Activated CD4-positive, alpha-beta memory T cell treated with anti-CD3 and anti-CD28 coated beads, Interleukin-2, amount 10 ng/mL, durations not matched to agents 7 days and 5 days (primary cell): ENCODE measurements around the gene RANBP3. TPM values are rescaled to one million over a fixed set of nuclear protein-coding genes. Genes with fewer than 3 reads are reported as not detected.

Source experiments
- CTCF ChIA-PET: fragments of 350-600 bp; sonication (Branson Sonifier 250); formaldehyde crosslinking; loops from one replicate; lab custom pipeline; 2021; ENCODE audit warnings: antibody characterized with exemption, inconsistent platforms; lab: Charles Lee
- POLR2A ChIA-PET: fragments of 350-600 bp; sonication (Branson Sonifier 250); formaldehyde crosslinking; loops from one replicate; lab custom pipeline; 2021; ENCODE audit warnings: antibody characterized with exemption; lab: Charles Lee
- DNase-seq: peaks from one replicate; pipeline ENCODE4 v3.0.0-alpha.2; 2020
- H3K27ac Mint-ChIP-seq: one replicate; pipeline ENCODE4 v1.8.0; 2021; ENCODE audit warnings: mild to moderate bottlenecking, mixed read lengths
- H3K27me3 Mint-ChIP-seq: one replicate; pipeline ENCODE4 v1.8.0; 2021; ENCODE audit warnings: mixed read lengths
- H3K36me3 Mint-ChIP-seq: one replicate; pipeline ENCODE4 v1.8.0; 2021; ENCODE audit warnings: low read depth, mixed read lengths
- H3K4me1 Mint-ChIP-seq: one replicate; pipeline ENCODE4 v1.8.0; 2021; ENCODE audit warnings: mixed read lengths
- H3K4me3 Mint-ChIP-seq: one replicate; pipeline ENCODE4 v1.8.0; 2021; ENCODE audit warnings: mild to moderate bottlenecking, mixed read lengths
- H3K9me3 Mint-ChIP-seq: one replicate; pipeline ENCODE4 v1.8.0; 2021; ENCODE audit warnings: mixed read lengths
- total RNA-seq, 2 experiments: library from RNA; stranded (reverse); gene quantifications; one replicate each; pipeline ENCODE4 v1.2.3, GENCODE V29; 2021

RANBP3 gene
- total RNA-seq, 2 experiments from 2014 or later = 78.1 to 85.1 TPM

DNA sequence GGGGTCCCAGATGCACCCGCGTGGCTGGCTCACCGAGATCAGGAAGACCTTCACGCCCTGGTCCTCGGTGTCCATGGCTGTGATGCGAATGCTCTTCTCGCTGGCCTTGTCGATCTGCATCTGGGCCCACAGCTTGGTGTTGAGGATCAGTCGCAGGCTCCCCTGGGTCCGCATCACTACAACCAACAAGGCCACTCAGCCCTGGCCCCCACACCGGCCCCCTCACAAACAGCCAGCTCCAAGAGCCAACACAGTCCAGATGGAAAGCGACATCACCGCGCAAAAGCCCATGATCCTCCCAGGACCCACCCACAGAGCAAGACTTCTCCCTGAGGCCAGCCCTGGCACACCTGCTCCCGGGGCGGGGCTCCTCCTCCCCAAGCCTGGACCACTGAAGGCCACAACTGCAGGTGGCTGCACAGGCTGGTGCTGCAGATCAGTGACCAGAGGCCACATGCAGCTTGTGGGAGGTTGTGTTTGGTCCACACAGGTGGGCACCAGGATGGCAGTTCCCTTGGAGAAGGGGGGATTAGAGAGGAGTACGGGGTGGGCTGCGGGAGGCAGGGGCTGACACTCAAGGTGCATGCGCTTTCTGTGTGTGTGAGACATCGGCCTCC, 59.4 kb downstream of the RANBP3 start:
- Mint-ChIP-seq H3K27ac (no peak overlapping the region), H3K4me1 (no peaks in the 10 kb centered on the region), H3K4me3 (no peak overlapping the region), H3K27me3 (no peaks in the 10 kb centered on the region), H3K36me3 (peaks cover 22% of the 10 kb centered on the region), H3K9me3 (no peaks in the 10 kb centered on the region)
- ChIA-PET CTCF (no interaction called here), POLR2A (no interaction called here)
- DNase-seq = no peak

DNA sequence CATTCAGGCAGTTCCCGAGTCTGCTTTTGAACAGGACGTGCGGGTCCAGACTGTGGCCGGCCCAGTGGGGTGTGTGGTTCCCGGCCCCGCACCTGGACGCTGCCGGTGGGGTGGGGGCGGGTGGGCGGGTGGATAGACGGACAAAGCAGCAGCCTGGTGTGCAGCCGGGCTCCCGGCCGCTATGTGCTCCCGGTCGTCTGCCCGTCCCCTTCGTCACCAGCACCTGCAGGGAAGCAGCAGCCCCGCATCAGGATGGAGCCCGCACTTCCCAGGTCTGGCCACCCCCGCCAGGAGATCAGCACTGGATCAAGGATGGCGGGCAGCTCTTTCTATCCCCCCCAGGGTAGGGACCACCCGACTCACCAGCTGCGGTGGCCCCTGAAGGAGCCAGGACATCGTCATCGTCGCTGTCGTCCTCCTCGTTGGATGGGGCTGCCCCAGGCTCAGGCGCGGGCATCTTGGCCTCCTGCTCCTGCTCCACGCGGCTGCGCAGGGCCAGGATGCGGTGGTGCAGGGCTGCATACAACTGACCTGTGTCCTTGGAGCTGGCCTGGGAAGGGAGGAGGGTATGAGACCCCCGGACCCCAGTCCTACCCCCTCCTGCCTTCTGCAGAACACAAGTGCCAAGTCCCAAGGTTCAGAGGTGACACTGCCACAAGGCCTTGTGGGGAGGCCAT, 60.4 kb downstream of the RANBP3 start:
- H3K4me3 Mint-ChIP-seq = no peak overlapping the region
- H3K4me1 Mint-ChIP-seq = no peaks in the 10 kb centered on the region
- CTCF ChIA-PET = no interaction called here
- no peak for DNase-seq
- no peaks in the 10 kb centered on the region for H3K27me3 Mint-ChIP-seq
- POLR2A ChIA-PET = no interaction called here
- no peaks in the 10 kb centered on the region for H3K9me3 Mint-ChIP-seq
- peaks cover 14% of the 10 kb centered on the region for H3K36me3 Mint-ChIP-seq
- no peak overlapping the region for H3K27ac Mint-ChIP-seq

DNA sequence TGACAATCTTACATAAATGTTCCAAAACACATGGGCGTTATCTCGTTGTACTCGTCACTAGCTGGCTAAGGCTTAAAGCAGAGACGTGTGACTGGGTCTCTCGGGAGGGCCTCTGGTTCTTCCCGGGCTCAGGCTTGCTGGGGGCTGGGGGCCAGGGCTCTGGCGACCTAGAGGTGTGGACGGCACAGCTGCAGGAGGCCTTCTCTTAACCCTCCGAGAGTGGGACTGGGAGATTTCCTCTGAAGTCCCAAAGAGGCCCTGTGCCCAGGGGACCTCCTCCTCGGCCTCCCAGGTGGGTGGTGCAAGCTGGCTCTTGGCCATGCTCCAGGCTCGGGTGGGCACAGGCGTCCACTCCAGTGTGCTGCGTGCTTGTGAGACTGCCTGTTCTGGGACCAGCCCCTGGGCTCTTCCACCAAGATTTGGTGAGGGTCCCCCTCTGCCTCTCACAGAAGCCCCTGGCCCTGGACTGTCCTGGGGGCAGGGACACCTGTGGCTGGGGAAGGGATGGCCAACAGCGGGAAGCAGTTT, 61.7 kb downstream of the RANBP3 start:
- Mint-ChIP-seq H3K27me3 (no peaks in the 10 kb centered on the region), H3K4me3 (no peak overlapping the region), H3K9me3 (no peaks in the 10 kb centered on the region), H3K4me1 (no peaks in the 10 kb centered on the region), H3K36me3 (peaks cover 10% of the 10 kb centered on the region), H3K27ac (no peak overlapping the region)
- no peak for DNase-seq
- ChIA-PET CTCF (no interaction called here), POLR2A (no interaction called here)

DNA sequence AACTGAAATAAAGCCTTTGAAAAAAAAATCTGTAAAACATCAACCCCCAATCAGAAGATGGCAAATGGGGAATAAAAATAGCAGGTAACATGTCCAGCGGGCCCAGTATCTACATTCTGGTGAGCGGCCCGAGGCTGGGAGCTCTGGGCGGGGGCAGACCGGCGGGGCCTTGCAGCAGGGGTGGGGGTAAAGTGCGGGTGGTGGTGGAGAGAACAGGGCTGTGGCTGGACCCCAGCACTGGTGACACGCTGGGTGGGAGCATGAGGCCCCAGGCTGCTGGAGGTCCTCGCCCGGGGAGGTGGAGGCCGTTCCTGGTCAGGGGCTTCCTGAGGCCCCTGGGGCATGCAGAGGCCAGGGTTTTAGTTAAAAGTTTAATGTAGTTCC, 62.2 kb downstream of the RANBP3 start:
- no peak overlapping the region for H3K27ac Mint-ChIP-seq
- CTCF ChIA-PET = no interaction called here
- POLR2A ChIA-PET = no interaction called here

DNA sequence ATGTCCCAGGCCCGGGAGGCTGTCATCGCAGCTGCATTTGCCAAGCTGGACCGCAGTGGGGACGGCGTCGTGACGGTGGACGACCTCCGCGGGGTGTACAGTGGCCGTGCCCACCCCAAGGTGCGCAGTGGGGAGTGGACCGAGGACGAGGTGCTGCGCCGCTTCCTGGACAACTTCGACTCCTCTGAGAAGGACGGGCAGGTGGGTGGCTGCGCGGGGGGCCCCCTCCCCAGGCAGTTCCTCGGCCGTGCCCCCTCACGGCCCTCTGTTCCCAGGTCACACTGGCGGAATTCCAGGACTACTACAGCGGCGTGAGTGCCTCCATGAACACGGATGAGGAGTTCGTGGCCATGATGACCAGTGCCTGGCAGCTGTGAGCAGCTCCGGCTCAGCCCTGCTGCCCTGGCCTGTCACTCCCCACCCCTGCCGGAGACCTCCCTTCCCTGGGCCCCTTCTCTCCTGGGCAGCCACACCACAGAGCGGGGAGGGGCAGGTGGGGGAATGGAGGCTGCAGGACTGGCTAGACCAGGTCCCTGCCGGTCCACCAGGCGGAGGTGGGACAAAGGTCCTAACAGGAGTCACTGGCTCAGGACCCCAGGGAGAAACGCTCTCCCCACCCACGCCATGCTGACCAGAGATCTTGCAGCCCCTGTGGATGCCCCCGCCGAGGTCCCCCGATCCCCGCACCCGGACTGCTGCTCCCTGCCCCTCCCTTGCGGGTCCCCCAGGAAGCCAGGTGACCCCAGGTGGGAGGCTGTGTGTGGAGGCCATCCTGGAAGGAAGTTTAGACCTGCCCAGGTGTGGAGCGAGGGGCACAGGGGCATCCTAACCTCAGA, 62.8 kb downstream of the RANBP3 start:
- Mint-ChIP-seq H3K9me3 (no peaks in the 10 kb centered on the region), H3K36me3 (peaks cover 10% of the 10 kb centered on the region), H3K27me3 (no peaks in the 10 kb centered on the region), H3K4me3 (no peak overlapping the region), H3K4me1 (no peaks in the 10 kb centered on the region), H3K27ac (no peak overlapping the region)
- ChIA-PET POLR2A (no interaction called here), CTCF (no interaction called here)
- no peak for DNase-seq

More for the DNA sequence above, 62.2 kb downstream of the RANBP3 start:
- Mint-ChIP-seq H3K4me1 (no peaks in the 10 kb centered on the region), H3K4me3 (no peak overlapping the region), H3K27me3 (no peaks in the 10 kb centered on the region), H3K9me3 (no peaks in the 10 kb centered on the region), H3K36me3 (peaks cover 10% of the 10 kb centered on the region)
- DNase-seq = no peak

DNA sequence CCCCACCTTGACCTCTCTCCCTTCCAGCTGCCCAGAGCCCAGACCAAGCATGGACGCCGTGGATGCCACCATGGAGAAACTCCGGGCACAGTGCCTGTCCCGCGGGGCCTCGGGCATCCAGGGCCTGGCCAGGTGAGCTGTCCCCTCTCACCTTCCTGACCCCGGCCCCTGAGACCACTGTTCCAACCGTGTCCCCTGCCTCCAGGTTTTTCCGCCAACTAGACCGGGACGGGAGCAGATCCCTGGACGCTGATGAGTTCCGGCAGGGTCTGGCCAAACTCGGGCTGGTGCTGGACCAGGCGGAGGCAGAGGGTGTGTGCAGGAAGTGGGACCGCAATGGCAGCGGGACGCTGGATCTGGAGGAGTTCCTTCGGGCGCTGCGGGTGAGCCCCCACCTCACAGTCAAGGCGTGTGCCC, 63.6 kb downstream of the RANBP3 start:
- Mint-ChIP-seq H3K4me1 (no peaks in the 10 kb centered on the region), H3K27ac (no peak overlapping the region), H3K4me3 (no peak overlapping the region), H3K36me3 (peaks cover 12% of the 10 kb centered on the region), H3K27me3 (no peaks in the 10 kb centered on the region), H3K9me3 (no peaks in the 10 kb centered on the region)
- ChIA-PET POLR2A (no interaction called here), CTCF (no interaction called here)
- DNase-seq = no peak

DNA sequence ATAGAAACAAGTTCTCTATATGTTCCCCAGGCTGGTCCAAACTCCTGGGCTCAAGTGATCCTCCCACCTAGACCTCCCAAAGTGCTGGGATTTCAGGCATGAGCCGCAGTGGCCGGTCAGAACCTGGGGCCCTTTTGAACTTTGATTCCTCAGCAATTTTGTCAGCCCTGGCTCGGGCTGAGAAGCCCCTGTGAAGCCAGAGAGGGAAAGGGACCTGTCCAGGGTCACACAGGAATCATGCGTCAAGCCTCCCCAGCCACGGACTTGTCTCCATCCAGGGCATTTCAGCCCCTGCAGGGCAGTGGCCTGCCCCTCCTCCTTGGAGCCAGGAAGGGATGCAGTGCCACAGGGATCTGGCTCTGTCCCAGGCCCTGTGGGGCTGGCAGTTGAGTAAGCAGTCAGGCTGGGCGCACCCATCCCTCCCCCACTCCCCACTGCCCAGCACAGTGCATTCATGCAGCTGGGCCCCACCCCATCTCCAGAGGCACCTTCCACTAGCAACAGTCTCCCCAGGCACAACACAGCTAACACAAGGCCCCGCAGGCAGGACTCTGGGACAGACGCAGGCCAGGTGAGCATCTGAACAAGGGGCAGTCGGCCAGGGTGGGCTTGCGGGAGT, 64.1 kb downstream of the RANBP3 start, which contains the start of gene CAPS:
Gene CAPS (plus strand): TSS at position 516 of the 619 bp plus-strand sequence. CDS start 153 bp downstream, outside the sequence.
- H3K4me3 Mint-ChIP-seq = no peak within 1 kb of the TSS
- no peaks in the 10 kb centered on the region for H3K9me3 Mint-ChIP-seq
- no peaks in the 10 kb centered on the region for H3K27me3 Mint-ChIP-seq
- peaks cover 10% of the 10 kb centered on the region for H3K36me3 Mint-ChIP-seq
- no peak within 1 kb of the TSS for H3K27ac Mint-ChIP-seq
- DNase-seq = no peak
- POLR2A ChIA-PET = interaction anchor here (1.4 kb wide), 1 partner anchor 10 kb away, joined by 4 read pairs; the partner anchor contains the start of genes NDUFA11 and VMAC
- CTCF ChIA-PET = no interaction called here
- H3K4me1 Mint-ChIP-seq = no peaks in the 10 kb centered on the region

DNA sequence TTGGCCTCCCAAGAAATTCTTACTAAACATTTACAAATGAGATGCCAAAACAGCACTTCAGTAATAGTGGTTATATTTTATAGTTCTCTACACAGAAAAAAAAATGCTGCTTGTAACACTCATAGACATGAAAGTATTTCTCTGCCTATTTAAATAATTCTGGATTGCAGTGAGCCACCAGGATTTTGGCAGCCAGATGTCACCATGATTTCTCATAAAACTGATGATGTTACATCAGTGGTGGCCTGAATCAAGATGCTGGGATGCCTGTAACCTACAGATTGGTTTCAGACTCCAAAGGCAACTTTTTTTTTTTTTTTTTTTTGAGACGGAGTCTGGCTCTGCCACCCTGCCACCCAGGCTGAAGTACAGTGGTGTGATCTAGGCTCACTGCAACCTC, 66.6 kb downstream of the RANBP3 start:
- POLR2A ChIA-PET = interaction anchor here (0.8 kb wide), 1 partner anchor 38 kb away, joined by 5 read pairs; no protein-coding TSS in a partner anchor
- CTCF ChIA-PET = no interaction called here

DNA sequence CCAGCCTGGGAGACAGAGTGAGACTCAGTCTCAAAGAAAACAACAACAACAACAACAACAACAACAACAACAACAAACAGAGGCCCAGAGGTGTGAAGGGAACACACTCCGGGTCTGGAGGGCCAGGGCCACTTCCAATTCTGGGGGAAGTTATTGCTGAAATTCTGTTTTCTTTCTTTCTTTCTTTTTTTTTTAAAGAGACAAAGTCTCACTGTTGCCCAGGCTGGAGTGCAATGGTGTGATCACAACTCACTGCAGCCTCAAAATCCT, 67.4 kb downstream of the RANBP3 start:
- no peak overlapping the region for H3K27ac Mint-ChIP-seq
- no peaks in the 10 kb centered on the region for H3K27me3 Mint-ChIP-seq
- ChIA-PET POLR2A (no interaction called here), CTCF (no interaction called here)
- H3K4me3 Mint-ChIP-seq = no peak overlapping the region
- H3K4me1 Mint-ChIP-seq = peaks cover 11% of the 10 kb centered on the region
- peaks cover 6% of the 10 kb centered on the region for H3K36me3 Mint-ChIP-seq
- DNase-seq = no peak
- no peaks in the 10 kb centered on the region for H3K9me3 Mint-ChIP-seq

More for the DNA sequence above, 66.6 kb downstream of the RANBP3 start:
- Mint-ChIP-seq H3K9me3 (no peaks in the 10 kb centered on the region), H3K27ac (no peak overlapping the region), H3K4me1 (peaks cover 7% of the 10 kb centered on the region), H3K27me3 (no peaks in the 10 kb centered on the region), H3K36me3 (peaks cover 9% of the 10 kb centered on the region), H3K4me3 (no peak overlapping the region)
- no peak for DNase-seq

DNA sequence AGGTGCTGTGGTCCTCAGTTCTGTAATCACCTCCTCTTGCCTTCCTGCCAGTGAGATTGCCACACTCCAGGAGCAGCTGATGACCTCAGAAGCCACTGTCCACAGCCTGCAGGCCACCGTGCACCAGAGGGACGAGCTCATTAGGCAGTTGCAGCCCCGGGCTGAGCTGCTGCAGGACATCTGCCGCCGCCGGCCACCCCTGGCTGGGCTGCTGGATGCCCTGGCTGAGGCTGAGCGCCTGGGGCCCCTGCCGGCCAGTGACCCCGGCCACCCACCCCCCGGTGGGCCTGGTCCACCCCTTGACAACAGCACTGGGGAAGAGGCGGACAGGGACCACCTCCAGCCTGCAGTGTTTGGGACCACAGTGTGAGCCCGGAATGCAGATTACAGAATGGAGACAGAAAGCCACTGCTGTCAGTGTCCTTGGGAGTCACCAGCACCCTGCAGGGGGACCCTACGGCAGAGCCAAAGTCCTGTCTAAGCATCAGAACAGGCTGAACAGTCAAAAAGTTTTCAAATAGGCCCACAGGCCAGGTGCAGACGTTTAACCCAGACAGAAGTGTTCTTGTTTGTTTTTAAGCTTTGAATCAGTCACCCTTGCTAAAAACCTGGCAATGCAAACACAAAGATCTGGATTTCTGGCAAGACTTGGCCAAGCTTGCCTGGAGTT, 69.0 kb downstream of the RANBP3 start:
- CTCF ChIA-PET = interaction anchor here (1.6 kb wide), 1 partner anchor 105 kb away, joined by 3 read pairs; no protein-coding TSS in a partner anchor
- H3K4me3 Mint-ChIP-seq = no peak overlapping the region
- POLR2A ChIA-PET = no interaction called here
- no peak overlapping the region for H3K27ac Mint-ChIP-seq
- peaks cover 12% of the 10 kb centered on the region for H3K4me1 Mint-ChIP-seq
- H3K36me3 Mint-ChIP-seq = peaks cover 6% of the 10 kb centered on the region
- no peaks in the 10 kb centered on the region for H3K27me3 Mint-ChIP-seq
- no peak for DNase-seq
- H3K9me3 Mint-ChIP-seq = no peaks in the 10 kb centered on the region

DNA sequence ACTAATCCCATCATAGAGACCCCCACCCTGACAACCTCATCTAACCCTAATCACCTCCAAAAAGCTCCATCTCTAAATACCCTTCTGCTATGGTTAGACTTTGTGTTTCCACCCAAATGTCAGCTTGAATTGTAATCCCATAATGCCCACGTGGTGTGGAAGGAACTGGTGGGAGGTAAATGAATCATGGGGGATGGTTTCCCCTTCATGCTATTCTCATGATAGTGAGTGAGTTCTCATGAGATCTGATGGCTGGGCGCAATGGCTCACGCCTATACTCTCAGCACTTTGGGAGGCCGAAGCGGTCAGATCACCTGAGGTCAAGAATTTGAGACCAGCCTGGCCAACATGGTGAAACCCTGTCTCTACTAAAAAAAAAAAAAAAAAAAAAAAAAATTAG, 70.7 kb downstream of the RANBP3 start:
- ChIA-PET CTCF (interaction anchor here (1.6 kb wide), 1 partner anchor 103 kb away, joined by 3 read pairs; no protein-coding TSS in a partner anchor), POLR2A (no interaction called here)
- Mint-ChIP-seq H3K36me3 (peaks cover 9% of the 10 kb centered on the region), H3K27ac (no peak overlapping the region), H3K9me3 (no peaks in the 10 kb centered on the region), H3K4me1 (peaks cover 22% of the 10 kb centered on the region), H3K4me3 (no peak overlapping the region), H3K27me3 (no peaks in the 10 kb centered on the region)
- no peak for DNase-seq

DNA sequence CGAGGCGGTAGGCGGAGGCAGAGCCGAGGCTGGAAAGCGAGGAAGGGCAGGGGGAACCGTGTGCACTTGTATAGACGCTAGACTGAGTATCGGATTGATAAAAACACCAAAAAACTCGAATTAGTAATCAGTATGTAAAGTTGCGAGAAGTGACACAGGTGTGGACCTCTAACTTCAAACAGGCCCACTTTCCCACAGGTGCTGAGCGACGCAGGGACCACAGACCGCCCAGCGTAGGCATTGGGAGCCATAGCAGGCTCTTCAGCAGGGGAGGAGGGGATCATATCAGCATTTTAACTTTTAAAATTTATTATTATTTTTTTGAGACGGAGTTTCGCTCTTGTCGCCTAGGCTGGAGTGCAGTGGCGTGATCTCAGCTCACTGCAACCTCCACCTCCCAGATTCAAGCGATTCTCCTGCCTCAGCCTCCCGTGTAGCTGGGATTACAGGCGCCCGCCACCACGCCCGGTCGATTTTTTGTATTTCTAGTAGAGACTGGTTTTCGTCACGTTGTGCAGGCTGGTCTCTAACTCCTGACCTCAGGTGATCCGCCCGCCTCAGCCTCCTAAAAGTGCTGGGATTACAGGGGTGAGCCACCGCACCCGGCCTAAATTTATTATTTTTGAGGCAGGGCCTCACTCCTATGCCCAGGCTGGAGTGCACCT, 72.7 kb downstream of the RANBP3 start:
- ChIA-PET CTCF (interaction anchor here (3.6 kb wide), 2 partner anchors 63 to 101 kb away, joined by 14 to 44 read pairs; partner anchors contain the start of gene NRTN), POLR2A (interaction anchor here (1.1 to 4.4 kb wide), 8 partner anchors 19 to 472 kb away, joined by 3 to 61 read pairs (median 14); partner anchors contain the start of genes NRTN, RANBP3, SAFB and SAFB2)
- H3K4me1 Mint-ChIP-seq = peaks cover 31% of the 10 kb centered on the region
- H3K4me3 Mint-ChIP-seq = peak overlapping the region; percentile 97
- DNase-seq = no peak
- peaks cover 15% of the 10 kb centered on the region for H3K36me3 Mint-ChIP-seq
- H3K27ac Mint-ChIP-seq = peak overlapping the region; percentile 58
- no peaks in the 10 kb centered on the region for H3K9me3 Mint-ChIP-seq
- H3K27me3 Mint-ChIP-seq = no peaks in the 10 kb centered on the region
